HG02571 (cell line): ENCODE measurements around the gene RELA.

Experiments
- ATAC-seq: cut with Tn5 transposase; IDR thresholded peaks from one replicate; pipeline ENCODE4 v1.9.1; 2021; ENCODE audit warnings: mild to moderate bottlenecking, moderate library complexity; ENCODE audit not compliant: unreplicated experiment

Gene RELA

DNA sequence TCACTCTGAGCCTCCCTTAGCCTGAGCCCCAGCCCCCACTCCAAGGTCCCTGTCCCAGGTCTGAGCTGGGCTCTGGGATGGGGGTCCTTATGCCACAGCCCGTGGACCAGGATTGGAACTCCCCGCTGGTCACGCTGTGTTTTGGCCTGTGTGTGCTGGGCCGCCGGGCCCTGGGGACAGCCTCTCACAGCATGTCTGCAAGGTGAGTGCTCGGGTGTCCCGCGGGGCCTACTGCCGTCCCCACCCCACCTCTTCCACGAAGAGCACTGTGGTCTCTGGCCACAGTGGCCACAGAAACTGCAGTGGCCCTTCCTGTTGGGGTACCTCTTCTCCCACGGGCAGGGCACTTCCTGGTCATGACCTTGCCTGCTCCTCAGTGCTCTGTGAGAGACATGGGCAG lies 28.3 kb downstream of the RELA start:
- ATAC-seq: no peak

DNA sequence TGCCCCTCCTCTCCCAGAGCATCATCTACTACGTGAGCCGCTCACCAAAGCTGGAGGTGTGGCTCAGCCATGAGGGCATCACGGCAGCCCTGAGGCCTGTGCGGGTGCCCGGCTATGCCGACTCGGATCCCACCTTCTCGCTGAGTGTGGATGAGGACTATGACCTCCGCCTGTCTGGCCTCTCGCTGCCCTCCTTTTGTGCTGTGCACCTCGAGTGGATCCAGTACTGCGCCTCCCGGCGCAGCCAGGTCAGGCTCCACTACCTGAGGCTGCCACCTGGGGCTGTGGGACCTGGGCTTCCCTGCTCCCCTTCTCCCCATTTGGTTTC lies 28.6 kb downstream of the RELA start:
- no peak for ATAC-seq

DNA sequence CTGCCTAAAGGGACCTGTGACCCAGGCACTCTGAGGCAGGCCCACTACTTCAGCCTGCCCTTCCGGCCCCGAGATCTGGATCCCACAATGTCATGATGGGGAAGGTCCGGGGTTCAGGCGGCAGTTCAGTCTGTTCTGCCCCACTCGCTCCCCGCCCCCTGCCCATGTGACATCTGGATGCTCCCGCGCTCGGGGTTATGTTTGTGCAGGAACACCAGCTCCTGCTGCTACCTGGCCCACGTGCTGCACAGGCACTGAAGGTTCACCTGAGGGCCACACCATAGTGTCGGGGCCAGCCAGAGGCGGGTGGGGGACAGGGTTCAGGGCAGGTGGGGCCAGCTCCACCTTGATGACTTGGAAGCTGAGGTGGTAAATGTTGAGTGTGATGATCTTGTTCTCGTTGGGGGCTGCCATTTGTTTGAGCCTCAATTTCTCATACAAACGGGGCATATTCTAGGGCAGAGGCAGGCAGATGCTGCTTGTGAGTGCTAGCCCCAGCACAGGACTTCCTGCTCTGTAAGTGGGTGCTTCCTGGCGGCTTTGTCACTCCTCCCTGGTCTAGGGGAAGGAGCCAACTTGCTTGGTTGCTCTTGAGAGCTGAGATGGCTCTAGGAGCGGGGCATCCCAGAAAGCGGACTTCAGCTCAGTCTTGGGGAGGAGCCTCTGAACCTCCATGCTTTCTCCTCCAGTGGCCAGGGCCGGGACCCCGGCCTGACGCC lies 29.2 kb downstream of the RELA start:
- ATAC-seq: no peak

DNA sequence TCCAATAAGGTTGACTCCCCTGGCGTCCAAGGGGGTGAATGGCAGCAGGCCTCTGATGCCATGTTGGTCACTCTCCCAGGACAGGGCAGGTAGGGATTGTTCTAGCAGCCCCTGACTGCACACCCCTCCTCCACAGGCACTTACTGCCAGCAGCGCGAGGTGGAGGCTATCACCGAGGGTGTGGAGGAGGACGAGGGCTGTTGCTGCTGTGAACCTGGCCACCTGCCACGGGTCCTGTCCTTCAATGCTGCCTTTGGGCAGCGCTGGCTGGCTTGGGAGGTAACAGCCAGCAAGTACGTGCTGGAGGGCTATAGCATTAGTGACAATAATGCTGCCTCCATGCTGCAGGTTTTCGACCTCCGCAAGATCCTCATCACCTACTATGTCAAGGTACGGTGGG lies 32.5 kb downstream of the RELA start:
- no peak for ATAC-seq

DNA sequence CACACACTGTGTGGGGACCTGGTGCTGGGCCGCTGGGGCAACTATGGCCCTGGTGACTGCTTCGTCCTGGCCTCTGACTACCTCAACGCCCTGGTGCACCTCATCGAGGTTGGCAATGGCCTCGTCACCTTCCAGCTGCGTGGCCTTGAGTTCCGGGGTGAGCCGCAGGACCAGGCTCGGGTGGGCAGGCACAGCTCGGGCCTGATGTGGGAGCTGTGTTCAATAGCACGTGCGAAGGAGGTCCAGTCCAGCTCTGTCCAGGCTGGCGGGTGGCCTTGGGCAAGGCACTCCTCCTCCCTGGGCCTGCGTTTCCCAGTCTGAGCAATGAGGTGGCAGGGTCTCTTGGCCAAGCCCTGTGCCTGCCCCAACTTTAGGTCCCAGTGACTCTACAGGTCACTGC lies 33.1 kb downstream of the RELA start:
- no peak for ATAC-seq

GRCh38 chr11:65627202-65627601 lies 35.5 kb downstream of the RELA start:
- ATAC-seq: no peak

DNA sequence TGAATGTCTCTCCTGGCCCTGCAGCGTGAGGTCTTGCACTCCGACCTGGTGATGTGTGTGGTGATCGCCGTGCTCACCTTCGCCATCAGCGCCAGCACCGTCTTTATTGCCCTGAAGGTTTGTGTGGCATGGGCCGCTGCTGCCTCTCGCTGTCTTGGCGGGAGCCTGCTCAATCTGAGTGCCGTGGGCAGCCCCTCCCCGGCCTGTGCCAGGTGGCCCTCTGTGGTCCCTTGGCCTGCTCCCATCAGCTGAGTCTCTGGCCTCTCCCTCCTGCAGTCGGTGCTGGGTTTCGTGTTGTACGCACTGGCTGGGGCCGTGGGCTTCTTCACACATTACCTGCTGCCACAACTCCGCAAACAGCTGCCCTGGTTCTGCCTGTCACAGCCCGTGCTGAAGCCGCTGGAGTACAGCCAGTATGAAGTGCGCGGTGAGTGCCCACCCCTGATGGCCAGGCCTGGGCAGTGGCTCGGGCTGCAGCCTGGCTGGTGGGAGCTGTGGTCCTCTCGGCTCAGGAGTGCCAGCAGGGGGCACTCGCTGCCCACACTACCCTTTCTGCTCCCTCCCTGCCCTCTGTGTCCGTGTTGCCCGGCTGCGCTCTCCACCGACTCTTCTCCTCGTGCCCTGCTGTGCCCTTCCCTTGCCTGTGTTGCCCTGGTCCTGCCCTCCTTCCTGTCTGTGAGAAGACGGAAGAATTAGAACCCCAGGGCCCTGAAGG lies 36.9 kb downstream of the RELA start:
- ATAC-seq: no peak

DNA sequence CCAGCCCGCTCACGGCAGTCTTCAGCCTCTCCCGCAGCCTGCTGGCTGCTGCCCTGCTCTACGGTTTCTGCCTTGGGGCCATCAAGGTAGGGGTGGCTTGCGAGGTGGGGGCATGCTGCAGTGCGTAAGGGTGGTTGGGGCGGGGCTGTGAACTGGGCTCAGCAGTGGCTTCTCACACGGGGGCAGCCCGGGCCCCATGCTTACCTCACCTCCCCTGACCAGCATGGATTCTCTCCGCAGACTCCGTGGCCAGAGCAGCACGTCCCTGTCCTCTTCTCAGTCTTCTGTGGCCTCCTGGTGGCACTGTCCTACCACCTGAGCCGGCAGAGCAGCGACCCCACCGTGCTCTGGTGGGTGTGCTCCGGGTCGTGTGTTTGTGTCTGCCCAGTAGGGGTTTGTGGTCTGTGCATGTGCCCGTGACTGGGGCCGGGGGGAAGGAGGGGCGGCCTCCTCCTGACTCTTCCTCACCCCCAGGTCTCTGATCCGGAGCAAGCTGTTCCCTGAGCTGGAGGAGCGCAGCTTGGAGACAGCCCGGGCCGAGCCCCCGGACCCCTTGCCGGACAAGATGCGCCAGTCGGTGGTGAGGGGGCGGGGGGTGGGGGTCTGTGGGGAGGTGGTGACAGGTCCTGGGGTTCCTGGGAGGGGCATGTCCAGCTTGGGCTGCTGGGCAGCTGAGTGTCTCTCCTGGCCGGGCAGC lies 37.6 kb downstream of the RELA start:
- no peak for ATAC-seq

GRCh38 chr11:65623852-65624616 lies 38.7 kb downstream of the RELA start:
- no peak for ATAC-seq

DNA sequence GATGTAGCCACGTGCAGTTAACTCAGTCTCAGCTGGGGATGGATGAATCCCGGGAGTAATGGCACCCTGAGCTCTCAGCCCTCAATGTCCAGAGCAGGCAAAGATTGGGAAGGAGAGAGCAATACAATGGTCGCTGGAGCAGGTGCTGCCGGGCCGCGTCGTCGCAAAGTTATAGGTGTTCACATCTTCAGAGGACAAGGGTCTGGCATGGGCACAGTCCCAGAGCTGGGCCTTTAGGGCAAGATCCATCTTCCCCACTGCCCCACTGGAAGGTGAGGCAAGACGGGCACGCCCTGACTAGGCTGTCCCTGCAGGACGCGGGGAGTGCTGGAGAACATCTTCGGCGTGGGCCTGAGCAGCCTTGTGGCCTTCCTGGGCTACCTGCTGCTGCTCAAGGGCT lies 39.5 kb downstream of the RELA start:
- ATAC-seq: no peak

DNA sequence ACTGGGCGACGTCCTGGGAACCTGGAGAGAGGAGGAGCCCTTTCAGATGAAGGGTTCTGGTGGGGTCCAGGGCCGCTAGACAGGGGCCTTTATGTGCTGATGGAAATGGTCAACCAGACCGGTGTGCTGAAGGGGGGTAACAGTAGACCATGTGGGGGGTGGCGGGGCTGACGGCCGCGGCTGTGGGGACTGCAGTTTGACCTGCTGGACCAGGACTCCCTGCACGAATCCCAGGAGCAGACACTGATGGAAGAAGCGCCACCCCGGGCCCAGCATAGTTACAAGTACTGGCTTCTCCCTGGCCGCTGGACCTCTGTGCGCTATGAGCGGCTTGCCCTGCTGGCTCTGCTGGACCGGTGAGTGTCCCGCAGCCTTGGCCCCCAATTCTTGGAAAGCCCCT lies 40.7 kb downstream of the RELA start:
- ATAC-seq: no peak

GRCh38 chr11:65621460-65621859 lies 41.3 kb downstream of the RELA start:
- ATAC-seq: no peak

DNA sequence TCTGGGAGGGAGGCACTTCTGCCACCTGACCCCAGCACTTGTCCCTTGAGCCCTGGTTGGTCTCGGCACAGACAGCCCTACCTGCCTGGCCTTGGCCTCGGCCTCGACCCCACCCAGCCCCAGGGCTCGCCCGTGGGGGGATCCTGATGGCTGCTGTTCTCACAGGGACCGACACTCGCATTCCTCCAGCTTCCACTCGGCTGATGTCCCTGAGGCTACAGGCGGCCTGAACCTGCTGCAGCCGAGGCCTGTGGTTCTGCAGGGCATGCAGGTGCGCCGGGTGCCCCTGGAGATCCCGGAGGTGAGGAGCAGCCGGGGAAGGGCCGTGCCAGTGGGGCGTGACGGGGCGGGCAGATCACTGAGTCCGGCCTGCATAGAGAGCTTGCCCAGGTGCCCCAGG lies 42.0 kb downstream of the RELA start:
- ATAC-seq: no peak

DNA sequence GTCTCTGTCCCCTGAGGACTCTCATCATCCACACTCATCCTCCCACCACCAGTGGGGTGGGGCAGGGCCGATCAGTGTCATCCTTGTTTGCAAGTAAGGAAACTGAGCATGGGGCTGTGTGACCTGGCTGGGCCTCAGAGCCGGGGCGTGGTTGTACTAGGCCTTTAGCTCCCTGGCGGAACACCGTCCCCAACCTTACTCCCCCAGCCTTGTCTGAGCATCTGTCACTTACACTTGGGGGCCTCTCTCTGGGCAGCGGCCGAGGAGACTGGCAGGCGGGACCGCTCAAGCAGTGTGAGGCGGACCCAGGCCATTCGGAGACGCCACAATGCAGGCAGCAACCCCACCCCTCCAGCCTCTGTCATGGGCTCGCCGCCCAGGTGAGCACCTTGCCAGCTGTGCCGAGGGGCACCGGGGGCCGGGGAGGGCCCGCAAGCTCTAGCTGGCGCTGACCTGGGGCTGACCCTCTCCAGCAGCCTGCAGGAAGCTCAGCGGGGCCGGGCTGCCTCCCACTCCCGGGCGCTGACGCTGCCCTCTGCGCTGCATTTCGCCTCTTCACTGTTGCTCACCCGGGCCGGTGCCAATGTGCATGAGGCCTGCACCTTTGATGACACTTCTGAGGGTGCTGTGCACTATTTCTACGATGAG lies 43.3 kb downstream of the RELA start:
- no peak for ATAC-seq

GRCh38 chr11:65618763-65619162 lies 44.0 kb downstream of the RELA start:
- no peak for ATAC-seq

DNA sequence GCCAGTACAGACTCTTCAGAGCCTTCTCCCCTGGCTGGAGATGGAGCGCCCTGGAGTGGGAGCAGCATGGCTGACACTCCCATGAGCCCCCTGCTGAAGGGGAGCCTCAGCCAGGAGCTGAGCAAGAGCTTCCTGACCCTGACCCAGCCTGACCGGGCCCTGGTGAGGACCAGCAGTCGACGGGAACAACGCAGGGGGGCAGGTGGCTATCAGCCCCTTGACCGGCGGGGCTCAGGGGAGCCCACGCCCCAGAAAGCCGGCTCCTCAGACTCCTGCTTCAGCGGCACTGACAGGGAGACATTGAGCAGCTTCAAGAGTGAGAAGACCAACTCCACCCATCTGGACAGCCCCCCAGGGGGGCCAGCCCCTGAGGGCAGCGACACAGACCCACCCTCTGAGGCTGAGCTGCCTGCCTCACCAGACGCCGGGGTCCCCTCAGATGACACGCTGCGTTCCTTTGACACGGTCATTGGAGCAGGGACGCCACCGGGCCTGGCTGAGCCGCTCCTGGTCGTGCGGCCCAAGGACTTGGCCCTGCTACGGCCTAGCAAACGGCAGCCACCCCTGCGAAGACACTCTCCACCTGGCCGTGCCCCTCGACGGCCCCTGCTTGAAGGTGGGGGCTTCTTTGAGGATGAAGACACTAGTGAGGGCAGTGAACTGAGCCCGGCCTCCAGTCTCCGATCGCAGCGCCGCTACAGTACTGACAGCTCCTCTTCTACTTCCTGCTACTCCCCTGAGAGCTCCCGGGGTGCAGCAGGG lies 44.5 kb downstream of the RELA start:
- no peak for ATAC-seq

DNA sequence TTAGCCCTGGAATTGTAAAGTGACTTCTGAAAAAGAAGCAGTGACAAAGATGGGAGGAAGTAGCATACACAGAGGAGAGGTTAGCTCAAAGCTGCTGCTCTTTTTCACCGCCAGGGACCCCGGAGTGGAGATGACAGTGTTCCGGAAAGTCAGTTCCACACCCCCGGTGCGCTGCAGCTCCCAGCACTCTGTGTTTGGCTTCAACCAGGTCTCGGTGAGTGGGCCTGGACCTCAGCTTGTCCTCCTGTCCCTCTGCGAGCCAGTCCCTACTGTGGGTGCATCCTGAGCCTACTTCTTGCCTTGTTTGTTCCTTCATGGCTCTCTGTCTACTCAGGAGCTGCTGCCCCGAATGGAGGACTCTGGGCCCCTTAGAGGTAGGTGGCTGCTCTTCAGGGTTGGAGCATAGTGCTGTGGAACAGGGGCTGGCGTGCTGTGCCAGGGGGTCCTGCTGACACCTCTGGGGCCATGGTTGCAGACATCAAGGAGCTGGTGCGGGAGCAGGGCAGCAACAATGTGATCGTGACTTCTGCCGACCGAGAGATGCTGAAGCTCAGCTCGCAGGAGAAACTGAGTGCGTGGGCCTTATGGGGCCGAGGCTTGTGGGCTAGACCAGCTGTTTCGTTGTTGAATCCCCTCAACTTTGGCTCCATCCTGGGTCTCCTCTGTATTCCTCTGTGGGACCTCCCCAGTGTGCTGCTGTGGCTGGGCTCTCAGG lies 45.4 kb downstream of the RELA start:
- no peak for ATAC-seq

GRCh38 chr11:65616575-65617001 lies 46.1 kb downstream of the RELA start:
- ATAC-seq: no peak

GRCh38 chr11:65615950-65616574 lies 46.7 kb downstream of the RELA start:
- no peak for ATAC-seq
